EL (cell line): ENCODE data around the gene PDHX.
"Not testable (repeated sequence)": the region's sequence is repeated elsewhere in the genome, so short reads cannot be mapped to it uniquely, and the experiment has no call there.

Experiments
- DNase-seq: peaks from one replicate; pipeline ENCODE4 v3.0.0-alpha.2; 2016

Gene PDHX

DNA sequence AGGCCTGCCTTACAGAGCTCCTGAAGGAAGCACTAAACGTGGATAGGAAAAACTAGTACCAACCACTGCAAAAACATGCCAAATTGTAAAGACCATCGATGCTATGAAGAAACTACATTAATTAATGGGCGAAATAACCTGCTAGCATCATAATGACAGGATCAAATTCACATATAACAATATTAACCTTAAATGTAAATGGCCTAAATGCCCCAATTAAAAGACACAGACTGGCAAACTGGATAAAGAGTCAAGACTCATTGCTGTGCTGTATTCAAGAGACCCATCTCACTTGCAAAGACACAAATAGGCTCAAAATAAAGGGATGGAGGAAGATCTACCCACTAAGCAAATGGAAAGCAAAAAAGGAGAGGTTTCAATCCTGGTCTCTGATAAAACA lies 107.5 kb downstream of the PDHX start:
- not testable (repeated sequence) for DNase-seq

GRCh38 chr11:35028007-35028406 lies 111.6 kb downstream of the PDHX start:
- DNase-seq = not testable (repeated sequence)

GRCh38 chr11:35029979-35030682 lies 113.7 kb downstream of the PDHX start:
- DNase-seq = peak; percentile 76

GRCh38 chr11:35030716-35031213 lies 114.3 kb downstream of the PDHX start:
- peak; percentile 98 for DNase-seq

DNA sequence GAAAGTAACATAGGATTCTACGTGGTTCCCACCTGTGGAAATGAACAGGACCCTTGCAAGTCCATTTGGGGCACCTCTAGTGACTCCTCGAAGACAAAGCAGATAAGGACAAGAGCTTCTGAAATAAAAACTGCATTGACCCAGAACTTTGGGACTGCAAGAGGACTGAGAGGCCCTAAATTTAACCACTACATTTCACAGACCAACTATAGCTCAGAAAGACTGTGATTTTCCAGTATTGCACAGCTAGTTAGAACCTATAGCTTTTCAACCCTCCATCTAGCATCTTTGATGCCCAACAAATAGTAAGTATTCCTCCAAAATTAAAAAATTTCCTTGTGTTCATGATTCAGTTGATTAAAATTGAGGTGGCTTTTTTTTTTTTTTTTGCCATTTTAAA lies 114.9 kb downstream of the PDHX start:
- DNase-seq = no peak

GRCh38 chr11:35031867-35032266 lies 115.4 kb downstream of the PDHX start:
- DNase-seq = peak; percentile 93

- DNase-seq = no peak
Measured at GRCh38 chr11:35033011-35033410, 116.6 kb downstream of the PDHX start.

DNA sequence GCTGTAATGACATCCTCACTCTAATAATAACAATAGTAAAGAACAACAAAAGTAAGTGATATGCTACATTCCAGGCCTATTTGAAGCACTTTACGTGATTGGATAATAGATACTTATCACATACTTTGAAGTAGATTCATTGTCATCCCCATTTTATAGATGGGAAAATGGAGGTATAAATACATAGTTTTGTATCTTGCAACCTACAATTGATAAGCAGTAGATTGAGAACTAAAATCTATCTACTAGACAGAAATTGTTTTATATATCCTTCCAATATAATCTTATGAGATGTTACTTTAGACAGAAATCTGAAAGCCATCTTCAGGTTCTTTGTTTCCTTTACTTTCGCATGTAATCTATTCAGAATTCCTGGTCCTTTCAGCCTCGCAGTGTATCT lies 118.0 kb downstream of the PDHX start:
- DNase-seq = no peak

DNA sequence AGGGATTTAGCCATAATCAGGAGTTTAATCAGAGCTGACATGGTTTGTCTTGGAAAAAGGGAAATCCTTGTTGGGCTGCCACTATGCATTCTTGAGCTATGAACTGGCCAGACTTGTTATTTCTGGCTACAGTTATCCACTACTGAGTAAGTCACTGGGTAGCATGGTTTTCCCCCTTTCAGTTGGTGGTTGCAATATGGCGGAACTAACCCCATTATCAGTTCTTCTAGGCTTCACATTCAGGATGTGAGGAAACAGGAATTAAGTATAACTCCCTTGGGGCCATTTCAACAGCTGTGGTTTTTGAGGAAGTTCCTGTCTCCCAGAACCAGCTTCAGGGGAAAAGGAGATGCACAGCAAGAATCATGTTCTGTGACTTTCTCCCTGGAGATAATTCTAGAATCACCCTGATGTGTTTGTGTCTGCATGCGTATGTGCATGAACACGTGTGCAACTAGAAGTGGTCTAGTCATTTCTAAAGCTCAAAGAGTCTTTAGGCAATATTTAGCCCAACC lies 119.5 kb downstream of the PDHX start:
- peak; percentile 98 for DNase-seq

DNA sequence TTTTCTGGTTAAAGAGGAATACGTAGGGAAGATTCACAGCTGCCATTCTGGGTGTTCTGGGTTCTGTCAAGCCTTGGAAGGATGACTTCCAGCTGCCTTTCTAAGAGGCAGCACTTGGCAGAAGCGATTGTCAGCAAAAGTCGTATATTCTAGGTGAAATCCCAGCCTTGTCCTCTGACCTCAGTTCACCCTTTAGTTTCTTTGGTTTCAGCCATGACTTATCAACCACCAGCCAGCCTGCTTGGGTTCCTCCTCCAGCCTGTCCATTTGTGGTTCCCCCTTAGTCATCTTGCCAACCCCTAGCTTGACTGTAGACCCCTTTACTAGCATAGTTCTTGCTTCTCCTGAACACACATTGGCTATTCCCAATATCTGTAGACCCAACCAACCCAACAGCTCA lies 120.2 kb downstream of the PDHX start:
- DNase-seq = no peak

- peak; percentile 25 for DNase-seq
Measured at GRCh38 chr11:35038211-35038928, 122.0 kb downstream of the PDHX start.

- peak; percentile 22 for DNase-seq
Measured at GRCh38 chr11:35039076-35039475, 122.7 kb downstream of the PDHX start.

DNA sequence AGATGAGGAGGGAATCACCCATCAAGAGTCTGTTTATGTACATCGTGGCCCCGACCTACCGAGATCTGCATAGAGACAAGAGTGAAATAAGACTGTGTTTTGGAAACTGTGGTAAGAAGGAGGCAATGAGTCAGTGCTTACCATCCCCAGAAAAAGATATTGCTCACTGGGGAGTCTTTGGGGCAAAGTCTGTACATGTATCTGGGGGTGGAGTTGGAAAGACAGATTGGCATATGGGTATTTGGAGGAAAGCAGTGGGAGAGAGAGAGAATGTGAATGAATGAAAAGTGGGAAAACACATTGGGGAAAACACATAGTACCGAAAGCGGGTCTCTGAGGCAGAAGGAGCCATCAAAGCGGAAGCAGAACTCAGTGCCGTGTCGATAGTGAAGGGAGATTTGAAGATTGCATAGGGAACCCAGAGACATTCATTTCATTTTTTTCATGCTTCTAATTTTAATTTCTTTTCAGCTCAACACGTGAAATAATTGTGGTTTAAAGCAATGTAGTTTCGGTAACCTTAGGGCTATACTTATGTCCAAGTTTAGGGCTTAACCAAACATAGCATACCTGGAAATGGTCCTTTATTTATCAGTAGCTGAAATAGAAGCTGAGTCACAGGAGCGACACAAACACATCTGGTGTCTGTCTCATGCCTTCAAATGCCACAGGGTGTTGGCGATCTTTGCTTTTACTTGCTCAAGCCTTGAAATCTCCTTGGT lies 124.0 kb downstream of the PDHX start:
- DNase-seq = peak; percentile 71

- DNase-seq = no peak
Measured at GRCh38 chr11:35041070-35041554, 124.7 kb downstream of the PDHX start.

DNA sequence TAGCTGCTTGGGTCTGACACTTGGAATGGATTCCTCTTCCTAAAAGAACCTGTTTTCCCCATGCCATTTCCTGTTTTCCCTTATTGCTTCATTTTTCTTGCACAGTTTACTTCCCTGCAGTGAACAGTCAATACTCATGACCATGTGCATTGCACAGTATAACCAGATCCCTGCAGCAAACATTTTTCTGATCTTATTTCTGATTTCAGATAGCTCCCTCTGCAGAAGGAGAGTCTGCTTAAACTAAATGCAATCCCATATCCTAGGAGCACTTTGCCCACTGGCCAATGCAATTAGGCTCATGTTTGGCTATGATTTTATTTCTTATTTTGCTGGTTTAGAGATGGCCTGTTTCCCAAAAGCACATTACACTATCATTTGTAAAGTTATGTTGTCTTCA lies 125.8 kb downstream of the PDHX start:
- DNase-seq = no peak

DNA sequence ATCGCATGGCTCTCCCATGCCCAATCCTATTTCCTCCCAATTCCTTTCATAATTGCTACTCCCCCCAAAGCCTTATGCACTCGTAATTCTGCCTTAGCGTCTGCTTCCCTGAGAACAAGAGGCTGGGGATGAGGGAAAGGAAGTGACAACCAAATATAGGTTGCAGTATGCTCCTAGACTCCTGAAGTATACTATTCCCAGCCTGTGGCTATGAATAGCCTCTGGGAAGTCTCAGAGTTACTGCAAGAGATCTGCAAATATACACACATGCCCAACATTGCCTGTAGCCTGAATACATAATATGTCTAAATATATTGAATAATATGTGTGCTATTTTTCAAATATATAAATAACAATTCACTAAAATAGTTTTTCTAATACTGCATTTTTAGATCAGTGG lies 126.5 kb downstream of the PDHX start:
- no peak for DNase-seq

GRCh38 chr11:35043936-35044335 lies 127.5 kb downstream of the PDHX start:
- DNase-seq = no peak

GRCh38 chr11:35045236-35045820 lies 128.9 kb downstream of the PDHX start:
- no peak for DNase-seq
